ENCODE results near the gene PREX1. TPM values are rescaled to one million over a fixed set of nuclear protein-coding genes. Genes with fewer than 3 reads are reported as not detected.

The PREX1 gene
- total and polyA plus RNA-seq, 3 donors from 2014 or later: 18.0 to 36.5 (median 27.1) TPM

DNA sequence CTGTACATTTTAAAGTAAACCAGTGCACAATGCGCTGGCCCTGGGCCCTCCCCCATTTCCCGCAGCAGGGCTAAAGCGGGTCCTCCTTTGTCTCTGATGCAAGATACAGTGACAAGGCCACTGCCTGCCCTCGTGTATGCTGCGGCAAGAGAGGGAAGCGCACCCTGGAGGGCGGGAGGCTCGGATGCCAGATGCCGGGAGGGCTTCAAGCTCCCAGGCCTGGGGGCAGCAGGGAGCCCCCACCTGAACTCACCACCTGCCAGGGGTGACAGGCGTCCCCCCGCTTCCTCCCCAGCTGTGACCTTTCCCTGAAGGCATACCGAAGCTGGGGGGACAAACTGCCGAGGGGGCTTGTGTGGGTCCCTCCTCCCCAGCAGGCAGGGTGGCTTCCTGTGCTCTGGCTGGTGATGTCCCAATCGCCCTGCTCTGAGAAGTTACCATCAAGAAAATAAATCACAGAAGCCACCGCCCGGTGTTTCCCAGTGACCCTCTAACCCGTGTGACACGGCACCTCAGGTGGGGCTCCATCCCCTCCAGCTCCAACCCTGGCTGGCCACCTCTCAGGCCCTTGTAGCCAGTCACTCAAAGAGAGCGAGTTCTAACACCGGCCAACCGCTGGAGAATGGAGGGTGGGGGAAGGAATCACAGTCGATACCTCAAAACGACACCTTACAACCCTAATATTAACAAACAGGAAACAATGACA lies 203.3 kb downstream of the PREX1 start:
- no peaks in the 10 kb centered on the region for H3K9me3 ChIP-seq
- TF ChIP-seq POLR2A (IDR thresholded peaks at IDR 0.05): no peak
- TF ChIP-seq, protein P1, sequence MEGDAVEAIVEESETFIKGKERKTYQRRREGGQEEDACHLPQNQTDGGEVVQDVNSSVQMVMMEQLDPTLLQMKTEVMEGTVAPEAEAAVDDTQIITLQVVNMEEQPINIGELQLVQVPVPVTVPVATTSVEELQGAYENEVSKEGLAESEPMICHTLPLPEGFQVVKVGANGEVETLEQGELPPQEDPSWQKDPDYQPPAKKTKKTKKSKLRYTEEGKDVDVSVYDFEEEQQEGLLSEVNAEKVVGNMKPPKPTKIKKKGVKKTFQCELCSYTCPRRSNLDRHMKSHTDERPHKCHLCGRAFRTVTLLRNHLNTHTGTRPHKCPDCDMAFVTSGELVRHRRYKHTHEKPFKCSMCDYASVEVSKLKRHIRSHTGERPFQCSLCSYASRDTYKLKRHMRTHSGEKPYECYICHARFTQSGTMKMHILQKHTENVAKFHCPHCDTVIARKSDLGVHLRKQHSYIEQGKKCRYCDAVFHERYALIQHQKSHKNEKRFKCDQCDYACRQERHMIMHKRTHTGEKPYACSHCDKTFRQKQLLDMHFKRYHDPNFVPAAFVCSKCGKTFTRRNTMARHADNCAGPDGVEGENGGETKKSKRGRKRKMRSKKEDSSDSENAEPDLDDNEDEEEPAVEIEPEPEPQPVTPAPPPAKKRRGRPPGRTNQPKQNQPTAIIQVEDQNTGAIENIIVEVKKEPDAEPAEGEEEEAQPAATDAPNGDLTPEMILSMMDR (IDR thresholded peaks at IDR 0.05): no peak
- H3K27ac ChIP-seq: no peak overlapping the region
- no peaks in the 10 kb centered on the region for H3K36me3 ChIP-seq (ENCODE audit: low read depth, missing control alignments)
- H3K4me1 ChIP-seq: peaks cover 32% of the 10 kb centered on the region
- DNase-seq: no peak
- H3K27me3 ChIP-seq: no peaks in the 10 kb centered on the region
- no peak overlapping the region for H3K4me3 ChIP-seq
- intact Hi-C loops (cut with DNase I; ENCODE audit: low total_unique reads): loop anchor here (5.0 kb wide), 2 partner anchors 837 to 962 kb away; partner anchors contain the start of gene SULF2
- 88 to 97% methylated on average over 17 to 23 of the region's 23 CpGs for WGBS, 2 donors

DNA sequence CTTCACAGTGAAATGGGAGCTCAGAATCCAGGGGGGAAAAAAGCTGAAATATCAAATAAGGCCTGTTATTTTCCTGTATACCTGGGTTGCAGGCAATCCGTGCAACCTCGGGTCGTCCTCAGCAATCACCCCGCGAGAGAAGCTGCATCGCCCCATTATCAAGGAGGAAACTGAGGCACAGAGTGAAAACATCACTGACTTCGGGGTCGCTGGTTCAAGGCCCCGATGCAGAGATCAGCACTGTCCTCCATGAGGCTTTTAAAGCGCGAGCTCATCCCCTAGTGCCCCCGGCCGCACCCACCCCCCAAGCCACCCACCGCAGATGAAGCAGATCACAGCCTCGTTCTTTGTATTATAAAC lies 203.9 kb downstream of the PREX1 start:
- Histone ChIP-seq H3K9me3 (no peaks in the 10 kb centered on the region), H3K4me1 (peaks cover 34% of the 10 kb centered on the region), H3K27ac (no peak overlapping the region), H3K36me3 (ENCODE audit: low read depth, missing control alignments) (no peaks in the 10 kb centered on the region), H3K27me3 (no peaks in the 10 kb centered on the region), H3K4me3 (no peak overlapping the region)
- intact Hi-C loops (cut with DNase I; ENCODE audit: low total_unique reads): loop anchor here (5.0 kb wide), 2 partner anchors 837 to 962 kb away; partner anchors contain the start of gene SULF2
- TF ChIP-seq, protein P1 (IDR thresholded peaks at IDR 0.05): no peak
- no peak for TF ChIP-seq POLR2A (IDR thresholded peaks at IDR 0.05)
- 93 to 97% methylated on average over 15 of the region's 15 CpGs for WGBS, 2 donors
- no peak for DNase-seq

DNA sequence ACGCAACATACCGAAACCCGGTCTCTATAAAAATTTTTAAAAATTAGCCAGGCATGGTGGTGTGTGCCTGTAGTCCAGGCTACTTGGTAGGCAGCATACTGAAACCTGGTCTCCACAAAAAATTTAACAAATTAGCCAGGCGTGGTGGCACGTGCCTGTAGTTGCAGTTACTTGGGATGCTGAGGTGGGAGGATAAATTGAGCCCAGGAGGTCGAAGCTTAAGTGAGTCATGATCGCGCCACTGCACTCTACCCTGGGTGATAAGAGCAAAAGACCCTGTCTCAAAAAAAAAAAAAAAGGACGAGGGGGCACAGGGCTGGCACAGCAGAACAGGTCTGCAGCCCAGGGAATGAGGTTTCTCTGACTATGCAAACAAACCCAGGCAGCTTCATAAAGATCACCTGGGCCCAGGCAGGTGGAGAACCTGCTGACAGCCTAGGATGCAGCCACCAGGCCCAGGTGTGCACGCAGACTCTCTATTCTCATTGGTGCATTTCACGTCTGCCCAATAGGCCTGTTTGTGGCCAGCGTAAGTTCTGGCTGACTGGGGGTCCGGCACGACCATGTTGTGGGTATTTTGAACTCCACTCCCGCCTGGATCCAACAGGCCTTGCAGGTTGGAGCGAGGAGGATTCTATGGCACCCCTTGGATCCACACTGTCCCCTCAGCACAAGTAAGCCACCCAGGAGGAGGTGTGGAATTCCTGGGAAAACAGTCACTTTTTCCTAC lies 204.5 kb downstream of the PREX1 start:
- H3K27me3 ChIP-seq: no peaks in the 10 kb centered on the region
- DNase-seq: no peak
- intact Hi-C loops (cut with DNase I; ENCODE audit: low total_unique reads): loop anchor here (5.0 kb wide), 2 partner anchors 836 to 961 kb away; partner anchors contain the start of gene SULF2
- no peak overlapping the region for H3K27ac ChIP-seq
- no peaks in the 10 kb centered on the region for H3K36me3 ChIP-seq (ENCODE audit: low read depth, missing control alignments)
- 92% methylated on average over 14 to 16 of the region's 16 CpGs for WGBS, 2 donors
- TF ChIP-seq, protein P1 (IDR thresholded peaks at IDR 0.05): no peak
- TF ChIP-seq POLR2A (IDR thresholded peaks at IDR 0.05): no peak
- H3K4me1 ChIP-seq: peaks cover 34% of the 10 kb centered on the region
- no peaks in the 10 kb centered on the region for H3K9me3 ChIP-seq
- H3K4me3 ChIP-seq: no peak overlapping the region

DNA sequence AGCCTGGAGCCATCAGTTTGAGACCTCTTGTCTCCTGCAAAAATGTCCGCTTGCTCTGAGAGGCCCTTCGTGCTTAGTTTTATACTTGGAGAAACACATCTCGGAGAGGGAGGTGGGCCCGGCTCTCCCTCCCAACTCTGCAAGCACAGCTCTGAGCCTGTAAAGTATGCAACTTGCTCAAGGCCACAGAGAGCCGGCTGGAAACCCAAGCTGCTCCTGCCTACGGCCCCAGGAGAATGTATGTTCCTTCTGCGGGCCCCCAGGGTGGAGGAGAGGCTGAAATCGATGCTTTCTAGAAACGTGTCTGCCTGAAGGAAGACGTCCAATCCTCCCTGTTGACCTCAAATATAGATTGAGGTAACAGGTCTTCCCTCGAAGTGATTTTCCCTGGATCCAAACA lies 205.4 kb downstream of the PREX1 start:
- TF ChIP-seq POLR2A (IDR thresholded peaks at IDR 0.05): no peak
- TF ChIP-seq, protein P1 (IDR thresholded peaks at IDR 0.05): no peak
- Histone ChIP-seq H3K27me3 (no peaks in the 10 kb centered on the region), H3K4me3 (no peak overlapping the region), H3K4me1 (peaks cover 34% of the 10 kb centered on the region), H3K9me3 (no peaks in the 10 kb centered on the region), H3K27ac (peak overlapping the region; percentile 6 to 45), H3K36me3 (ENCODE audit: low read depth, missing control alignments) (no peaks in the 10 kb centered on the region)
- peak; percentile 74 for DNase-seq
- WGBS, 2 donors: 31 to 38% methylated on average over 11 of the region's 11 CpGs
- intact Hi-C loops (cut with DNase I; ENCODE audit: low total_unique reads): loop anchor here (5.0 kb wide), 2 partner anchors 835 to 960 kb away; partner anchors contain the start of gene SULF2
